RWPE2 (cell line): ENCODE measurements around the gene IFT57.
A peak's percentile ranks its signal among the peaks of the same experiment; 100 is the strongest.

Source experiments
- ATAC-seq: fragments of 200-7000 bp; cut with Tn5 transposase; 3 replicates; pipeline ENCODE4 v1.9.1; 2021; ENCODE audit warnings: low read depth
- DNase-seq: peaks from one replicate; pipeline ENCODE4 v3.0.0-alpha.2; 2020; ENCODE audit warnings: low spot score
- H3K27ac ChIP-seq: fragments of 450-650 bp; 2 replicates; pipeline ENCODE4 v1.5.1; 2017; ENCODE audit warnings: mild to moderate bottlenecking; ENCODE audit not compliant: poor library complexity, severe bottlenecking
- H3K27me3 ChIP-seq: fragments of 250-450 bp; sonication (Bioruptor Pico); 2 replicates; pipeline ENCODE4 v1.5.1; 2021; ENCODE audit warnings: mild to moderate bottlenecking, moderate library complexity; ENCODE audit not compliant: insufficient read depth, poor library complexity, severe bottlenecking
- H3K36me3 ChIP-seq: fragments of 250-450 bp; sonication (Bioruptor Pico); 2 replicates; pipeline ENCODE4 v1.5.1; 2020; ENCODE audit warnings: low read depth, mild to moderate bottlenecking, moderate library complexity
- H3K4me1 ChIP-seq: fragments of 250-450 bp; sonication (Bioruptor Pico); 2 replicates; pipeline ENCODE4 v1.5.1; 2021; ENCODE audit warnings: mild to moderate bottlenecking, moderate library complexity; ENCODE audit not compliant: insufficient read depth, poor library complexity, severe bottlenecking
- H3K4me3 ChIP-seq: fragments of 250-450 bp; sonication (Bioruptor Pico); 2 replicates; pipeline ENCODE4 v1.5.1; 2021; ENCODE audit warnings: mild to moderate bottlenecking, moderate library complexity; ENCODE audit not compliant: severe bottlenecking
- H3K9me3 ChIP-seq: fragments of 250-450 bp; sonication (Bioruptor Pico); 2 replicates; pipeline ENCODE4 v1.5.1; 2021; ENCODE audit warnings: mild to moderate bottlenecking, moderate library complexity; ENCODE audit not compliant: severe bottlenecking
- TF ChIP-seq, protein P1 (sequence below): fragments of 450-650 bp; IDR thresholded peaks from one replicate; pipeline ENCODE4 v1.5.1; 2017; ENCODE audit warnings: mild to moderate bottlenecking, moderate library complexity; ENCODE audit not compliant: poor library complexity, severe bottlenecking

The IFT57 gene

DNA sequence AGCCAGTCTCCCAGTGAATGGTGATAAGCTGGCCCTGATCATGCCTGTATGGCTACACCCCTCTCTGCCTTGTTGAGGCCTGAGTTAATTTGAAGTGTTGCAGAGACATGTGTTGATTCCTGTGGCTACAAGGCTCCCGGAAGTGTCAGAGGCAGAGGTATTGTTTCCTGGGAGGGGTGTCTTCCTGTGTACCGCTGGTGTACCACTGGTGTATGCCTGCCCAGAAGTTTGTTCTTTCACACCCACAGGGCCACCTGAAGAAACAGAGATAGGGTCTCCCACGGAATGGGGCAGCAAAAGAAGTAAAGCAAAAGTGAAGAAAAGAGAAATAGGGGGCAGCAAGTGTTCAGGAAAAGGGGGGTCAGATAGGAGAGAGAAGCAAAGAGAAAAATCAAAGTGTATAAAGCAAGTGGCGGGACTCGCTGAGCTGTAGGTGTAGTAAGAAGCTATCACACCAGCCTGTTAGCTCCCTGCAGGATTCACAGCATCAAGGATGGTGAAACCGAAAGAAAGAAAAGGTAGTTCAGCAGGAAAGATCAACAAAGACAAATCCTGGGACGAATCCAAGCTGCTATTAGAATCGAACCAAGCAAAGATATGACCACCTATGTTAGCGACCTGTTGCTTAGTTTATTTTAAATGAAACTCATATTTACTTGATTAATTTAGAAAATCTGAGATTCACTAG, 94.8 kb downstream of the IFT57 start:
- no peaks in the 10 kb centered on the region for H3K27me3 ChIP-seq
- ATAC-seq (0 out of 3 replicates have a peak, but pooled peaks have one; percentile 13), DNase-seq (no peak)
- TF ChIP-seq, protein P1, sequence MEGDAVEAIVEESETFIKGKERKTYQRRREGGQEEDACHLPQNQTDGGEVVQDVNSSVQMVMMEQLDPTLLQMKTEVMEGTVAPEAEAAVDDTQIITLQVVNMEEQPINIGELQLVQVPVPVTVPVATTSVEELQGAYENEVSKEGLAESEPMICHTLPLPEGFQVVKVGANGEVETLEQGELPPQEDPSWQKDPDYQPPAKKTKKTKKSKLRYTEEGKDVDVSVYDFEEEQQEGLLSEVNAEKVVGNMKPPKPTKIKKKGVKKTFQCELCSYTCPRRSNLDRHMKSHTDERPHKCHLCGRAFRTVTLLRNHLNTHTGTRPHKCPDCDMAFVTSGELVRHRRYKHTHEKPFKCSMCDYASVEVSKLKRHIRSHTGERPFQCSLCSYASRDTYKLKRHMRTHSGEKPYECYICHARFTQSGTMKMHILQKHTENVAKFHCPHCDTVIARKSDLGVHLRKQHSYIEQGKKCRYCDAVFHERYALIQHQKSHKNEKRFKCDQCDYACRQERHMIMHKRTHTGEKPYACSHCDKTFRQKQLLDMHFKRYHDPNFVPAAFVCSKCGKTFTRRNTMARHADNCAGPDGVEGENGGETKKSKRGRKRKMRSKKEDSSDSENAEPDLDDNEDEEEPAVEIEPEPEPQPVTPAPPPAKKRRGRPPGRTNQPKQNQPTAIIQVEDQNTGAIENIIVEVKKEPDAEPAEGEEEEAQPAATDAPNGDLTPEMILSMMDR = no peak
- H3K27ac ChIP-seq = no peak overlapping the region
- H3K36me3 ChIP-seq = no peaks in the 10 kb centered on the region
- peaks cover 27% of the 10 kb centered on the region for H3K4me1 ChIP-seq
- H3K9me3 ChIP-seq = no peaks in the 10 kb centered on the region
- H3K4me3 ChIP-seq = no peak overlapping the region

DNA sequence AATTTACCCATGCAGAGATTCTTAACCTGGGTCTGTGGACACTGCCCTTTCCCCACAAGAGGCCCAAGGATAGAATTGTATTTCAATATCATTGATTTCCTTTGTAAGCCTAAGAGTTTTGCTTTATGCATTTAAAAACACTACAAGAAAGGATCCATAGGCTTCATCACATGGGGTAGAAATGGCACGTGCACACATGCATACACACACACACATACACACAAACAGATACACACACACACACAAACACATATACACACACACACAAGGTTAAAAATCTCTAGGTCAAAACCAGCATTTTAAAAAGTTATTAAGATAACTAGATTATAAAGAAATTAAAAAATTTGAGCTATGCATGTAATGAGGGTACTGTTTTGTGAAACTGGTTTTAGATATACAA, 95.9 kb downstream of the IFT57 start:
- ATAC-seq = no peak
- TF ChIP-seq, protein P1 = no peak
- Histone ChIP-seq H3K27ac (no peak overlapping the region), H3K27me3 (no peaks in the 10 kb centered on the region), H3K4me1 (peaks cover 16% of the 10 kb centered on the region), H3K9me3 (no peaks in the 10 kb centered on the region), H3K4me3 (no peak overlapping the region), H3K36me3 (no peaks in the 10 kb centered on the region)
- DNase-seq = no peak

DNA sequence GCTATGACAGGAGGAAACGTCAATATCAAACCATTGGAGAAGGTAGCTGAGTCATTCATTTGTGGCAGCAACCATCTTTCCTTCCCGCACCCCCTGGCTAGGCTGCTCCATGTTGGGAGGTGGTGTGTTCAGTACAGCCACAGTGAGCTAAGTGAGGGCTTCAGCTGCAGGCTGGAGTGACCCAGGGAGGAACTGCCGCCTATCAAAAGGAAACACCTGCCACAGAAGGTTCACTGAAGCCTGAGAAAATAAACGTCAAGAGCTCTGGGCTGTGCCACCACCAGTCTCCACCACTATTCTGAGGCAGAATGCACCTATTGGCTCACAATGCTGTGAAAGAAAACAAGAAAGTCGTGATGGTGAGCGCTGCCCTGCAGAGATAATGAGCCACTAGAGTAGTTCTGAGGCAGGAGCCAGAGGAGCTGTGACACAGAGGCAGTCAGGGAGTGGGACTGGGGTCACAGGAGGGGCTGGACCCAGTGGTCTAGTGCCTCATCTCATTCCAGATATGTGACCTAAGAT, 96.6 kb downstream of the IFT57 start:
- H3K4me3 ChIP-seq = no peak overlapping the region
- no peak for DNase-seq

DNA sequence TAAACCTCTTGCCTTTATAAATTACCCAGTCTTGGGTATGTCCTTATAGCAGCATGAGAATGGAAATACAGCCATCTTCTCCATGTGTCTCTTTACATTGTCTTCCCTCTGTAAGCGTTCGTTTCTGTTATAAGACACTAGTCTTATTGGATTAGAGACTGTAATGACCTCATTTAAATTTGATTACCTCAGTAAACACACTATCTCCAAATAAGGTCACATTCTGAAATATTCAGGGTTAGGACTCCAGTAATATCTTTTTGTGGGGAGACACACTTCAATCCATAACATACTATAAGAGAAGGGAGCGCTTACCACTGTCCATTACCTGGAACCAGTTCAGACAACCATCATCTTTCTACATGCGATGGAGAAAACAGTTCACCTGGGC, 97.1 kb downstream of the IFT57 start:
- ATAC-seq (no peak), DNase-seq (no peak)
- no peaks in the 10 kb centered on the region for H3K27me3 ChIP-seq
- no peaks in the 10 kb centered on the region for H3K9me3 ChIP-seq
- H3K36me3 ChIP-seq = no peaks in the 10 kb centered on the region
- H3K4me3 ChIP-seq = no peak overlapping the region
- TF ChIP-seq, protein P1 = no peak
- no peak overlapping the region for H3K27ac ChIP-seq
- peaks cover 5% of the 10 kb centered on the region for H3K4me1 ChIP-seq

More for the DNA sequence above, 96.6 kb downstream of the IFT57 start:
- Histone ChIP-seq H3K27me3 (no peaks in the 10 kb centered on the region), H3K36me3 (no peaks in the 10 kb centered on the region), H3K4me1 (peaks cover 10% of the 10 kb centered on the region), H3K27ac (no peak overlapping the region), H3K9me3 (no peaks in the 10 kb centered on the region)
- no peak for ATAC-seq
- TF ChIP-seq, protein P1 = no peak
